HG03521 (cell line): ENCODE measurements around the gene SHPK.

Experiments used
- ATAC-seq: cut with Tn5 transposase; IDR thresholded peaks from one replicate; pipeline ENCODE4 v1.9.1; 2021; ENCODE audit warnings: mild to moderate bottlenecking, moderate library complexity; ENCODE audit not compliant: unreplicated experiment

SHPK gene

DNA sequence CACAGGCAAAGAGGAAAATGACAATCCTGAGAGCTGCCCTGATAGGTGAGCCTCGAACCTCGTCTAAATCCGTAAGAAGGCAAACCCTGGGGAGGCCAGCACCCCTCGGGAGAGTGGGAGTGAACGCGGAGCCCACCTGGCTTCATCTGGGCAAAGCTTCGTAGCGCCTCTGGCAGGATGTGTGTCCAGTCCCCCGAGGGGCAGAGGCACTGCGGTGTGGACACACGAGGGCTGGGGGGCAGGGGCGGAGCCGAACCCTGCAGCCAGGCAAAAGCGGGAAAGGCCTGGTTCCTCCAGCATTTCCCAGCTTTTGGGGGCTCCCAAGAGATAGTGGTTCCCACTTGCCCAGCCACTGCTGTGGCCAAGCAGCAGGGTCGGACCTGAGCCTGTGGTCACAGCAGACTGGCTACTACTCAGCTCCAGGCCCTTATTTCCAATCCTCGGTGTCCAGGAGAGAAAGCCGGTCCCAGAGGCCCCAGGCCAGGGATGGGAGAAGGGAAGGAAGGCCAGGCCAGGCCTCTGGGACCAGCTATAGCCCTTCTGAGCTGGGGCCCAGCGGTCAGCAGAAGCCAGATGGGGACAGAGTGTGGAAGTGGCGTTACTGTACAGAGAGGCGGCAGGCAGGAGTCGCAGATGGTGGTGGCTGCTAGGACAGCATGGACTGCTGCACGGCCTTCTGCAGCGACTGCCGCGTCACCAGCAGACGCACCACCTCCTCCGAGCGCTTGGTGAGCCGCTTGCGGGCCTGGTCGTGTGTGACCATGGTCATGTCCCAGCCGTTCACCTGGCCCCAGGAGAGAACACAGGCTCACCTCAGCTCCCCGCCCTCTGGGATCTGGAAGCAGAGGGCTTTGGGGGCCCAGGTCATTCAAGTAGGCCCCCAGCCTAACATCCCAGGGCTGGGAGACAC, 27.3 kb upstream of the SHPK start:
- no peak for ATAC-seq

DNA sequence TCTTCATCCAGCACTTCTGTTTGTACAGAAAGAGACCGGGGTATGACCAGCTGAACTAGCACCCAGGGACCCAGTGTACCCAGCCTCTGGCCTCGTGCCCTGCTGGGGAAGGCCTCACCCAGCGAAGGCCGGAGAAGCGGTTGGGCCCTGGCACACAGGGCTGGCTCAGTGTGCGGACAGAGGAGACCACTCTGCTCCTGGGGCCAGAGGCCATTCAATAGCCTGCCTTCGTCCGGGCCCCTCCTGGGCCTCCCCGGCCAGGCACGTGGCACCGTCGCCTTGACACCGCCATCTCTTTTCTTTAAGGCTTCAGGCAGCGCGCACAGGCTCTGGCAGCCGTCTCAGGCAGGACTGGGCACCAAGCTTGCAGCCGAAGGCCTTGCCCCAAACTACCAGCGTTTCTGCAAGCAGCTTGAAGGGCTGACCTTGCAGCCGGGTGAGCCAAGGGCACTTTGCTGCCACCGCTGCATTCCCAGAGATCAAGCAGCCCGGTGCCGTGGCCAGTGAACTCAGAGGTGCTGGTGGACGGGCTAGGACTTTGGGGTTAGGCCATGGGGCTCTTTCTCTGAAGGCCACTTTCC, 24.4 kb upstream of the SHPK start:
- ATAC-seq = no peak

DNA sequence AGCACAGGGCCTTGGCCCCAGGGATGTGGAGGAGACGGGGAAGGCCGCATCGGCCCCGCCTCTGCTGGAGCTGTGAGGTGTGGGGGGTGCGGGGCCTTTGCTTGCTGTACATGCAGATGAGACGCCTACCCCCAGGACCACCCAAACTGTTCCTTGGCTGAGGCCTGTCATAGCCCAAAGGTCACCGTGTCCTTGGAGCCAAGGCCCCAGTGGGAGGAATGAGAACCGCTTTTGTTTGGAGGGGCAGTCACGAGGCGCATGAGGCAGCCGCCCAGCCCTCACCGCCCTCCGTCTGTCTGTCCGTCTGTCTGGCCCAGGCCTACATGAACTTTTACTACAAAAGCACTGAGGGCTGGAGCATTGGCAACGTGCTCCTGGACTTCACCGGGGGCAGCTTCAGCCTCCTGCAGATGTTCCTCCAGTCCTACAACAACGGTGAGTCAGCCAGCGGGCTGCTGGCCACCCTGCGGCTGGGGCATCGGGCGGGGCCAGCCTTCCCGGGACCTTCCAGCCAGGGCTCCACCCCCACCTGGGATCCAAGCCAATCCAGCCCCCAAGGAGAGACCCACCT, 23.6 kb upstream of the SHPK start:
- no peak for ATAC-seq

DNA sequence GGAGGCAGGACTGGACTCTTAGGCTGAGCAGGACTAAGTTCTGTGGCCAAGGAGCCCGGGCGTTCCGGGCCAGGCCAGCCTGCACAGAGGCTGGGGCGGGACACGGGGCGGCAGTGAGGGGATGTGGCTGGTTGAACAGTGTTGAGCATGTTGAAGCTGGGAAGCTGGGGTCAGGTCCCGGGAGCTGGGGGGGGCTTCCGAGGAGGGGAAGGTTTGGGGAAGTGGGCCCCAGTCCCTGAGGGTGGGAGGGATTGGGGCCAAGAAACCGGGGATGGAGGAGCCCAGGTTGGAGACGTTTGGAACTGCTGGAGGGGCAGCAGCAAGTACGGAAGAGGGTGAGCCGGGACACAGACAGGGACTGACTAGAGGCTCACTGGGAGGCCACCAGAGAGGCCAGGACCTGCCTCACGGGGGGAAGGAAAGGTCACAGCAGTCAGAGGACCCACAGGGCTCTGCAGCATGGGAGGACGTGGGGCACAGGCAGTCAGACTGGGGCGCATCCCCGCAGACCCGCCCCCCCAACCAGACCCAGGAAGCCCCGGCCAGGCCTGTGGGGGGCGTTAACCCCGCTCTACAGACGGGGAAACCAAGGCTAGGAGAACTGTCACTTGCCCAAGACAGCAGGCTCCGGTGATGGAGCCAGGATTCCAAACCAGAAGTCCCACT, 22.9 kb upstream of the SHPK start:
- ATAC-seq = no peak

DNA sequence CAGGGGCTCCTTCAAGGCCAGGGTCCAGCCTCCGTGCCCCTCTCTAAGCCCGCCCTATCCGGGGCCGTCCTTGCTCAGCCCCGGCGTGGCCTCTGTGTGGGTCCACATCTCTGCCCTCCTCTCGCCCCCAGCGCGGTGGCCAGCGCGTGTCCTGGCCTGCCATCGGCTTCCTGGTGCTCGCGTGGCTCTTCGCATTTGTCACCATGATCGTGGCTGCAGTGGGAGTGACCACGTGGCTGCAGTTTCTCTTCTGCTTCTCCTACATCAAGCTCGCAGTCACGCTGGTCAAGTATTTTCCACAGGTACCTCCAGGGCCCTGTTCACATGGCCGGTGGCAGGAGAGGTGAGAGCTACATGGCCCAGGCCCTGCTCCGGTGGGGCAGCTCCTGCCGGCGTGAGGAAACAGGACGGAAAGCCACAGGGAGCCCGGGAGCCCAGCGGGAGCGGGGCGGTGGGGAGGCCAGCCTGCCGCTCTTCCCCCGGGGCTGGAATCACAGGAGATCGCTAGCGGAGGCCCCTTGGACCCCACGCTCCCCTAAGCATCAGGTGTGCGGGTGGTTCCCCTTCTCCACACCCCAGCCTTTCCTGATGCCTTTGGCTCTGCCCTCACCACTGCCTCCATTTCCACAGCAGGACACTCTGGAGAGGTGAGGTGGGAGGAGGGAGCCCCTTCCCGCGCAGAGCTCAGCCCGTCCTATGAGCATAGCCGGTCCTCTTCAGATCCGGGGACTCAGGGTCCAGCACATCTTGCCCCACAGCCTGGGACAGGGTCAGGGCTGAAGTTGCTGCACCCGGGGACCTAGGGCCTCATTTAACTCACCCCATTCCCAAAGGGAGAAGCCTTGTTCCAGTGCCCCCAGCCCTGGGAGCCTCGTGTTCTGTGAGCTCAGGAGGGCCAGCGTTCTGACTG, 22.1 kb upstream of the SHPK start:
- no peak for ATAC-seq

DNA sequence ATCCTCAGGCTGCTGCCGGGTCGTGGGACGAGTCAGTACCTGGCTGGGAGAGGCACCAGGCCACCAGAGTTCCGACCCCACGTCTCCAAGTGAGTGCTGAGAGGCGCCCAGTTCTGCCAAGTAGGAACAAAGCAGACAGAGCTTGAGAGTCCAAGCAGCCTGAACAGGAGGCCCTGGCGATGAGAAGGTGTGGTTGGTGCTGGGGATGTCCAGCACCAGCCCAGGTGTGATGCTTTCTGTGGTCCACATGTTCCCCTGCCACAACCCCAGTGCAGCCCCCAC, 21.5 kb upstream of the SHPK start:
- ATAC-seq = no peak

DNA sequence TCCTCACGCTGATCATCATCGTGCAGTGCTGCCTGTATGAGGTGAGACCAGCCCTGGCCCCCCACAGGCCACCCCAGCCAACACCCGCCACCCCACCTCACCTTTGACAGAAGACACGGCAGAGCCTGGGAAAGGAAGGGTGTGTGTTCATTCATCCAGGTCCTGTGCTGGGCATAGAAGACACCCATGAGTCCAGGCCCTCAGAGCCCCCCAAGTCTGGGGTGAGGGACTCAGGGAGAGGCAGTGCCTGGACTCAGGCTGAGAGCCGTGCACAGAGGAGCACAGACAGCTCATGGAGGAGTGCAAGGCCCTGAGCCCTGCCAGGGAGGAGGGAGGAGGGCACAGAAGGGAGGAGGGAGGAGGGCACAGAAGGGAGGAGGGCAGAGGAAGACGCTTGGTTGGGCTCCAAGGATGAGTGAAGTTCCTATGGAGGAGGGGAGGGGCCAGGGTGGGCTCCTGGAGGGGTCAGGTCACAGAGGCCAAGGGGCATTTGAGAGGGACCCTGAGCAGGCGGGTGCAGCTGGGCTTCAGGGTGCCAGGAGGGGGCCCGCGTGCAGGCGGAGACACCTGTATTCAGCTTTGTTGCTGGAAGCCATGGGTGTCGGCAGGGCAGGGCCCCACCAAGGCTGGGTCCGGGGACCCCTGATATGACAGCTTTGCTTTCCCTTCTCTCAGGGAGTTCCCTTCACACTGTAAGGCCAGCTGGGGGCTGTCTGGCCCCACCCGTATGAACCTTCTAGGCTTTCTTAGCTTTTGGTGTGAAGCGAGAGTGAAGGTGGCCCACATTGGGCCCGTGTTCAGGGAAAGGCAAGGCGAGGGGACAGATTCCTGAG, 20.9 kb upstream of the SHPK start:
- ATAC-seq = no peak

DNA sequence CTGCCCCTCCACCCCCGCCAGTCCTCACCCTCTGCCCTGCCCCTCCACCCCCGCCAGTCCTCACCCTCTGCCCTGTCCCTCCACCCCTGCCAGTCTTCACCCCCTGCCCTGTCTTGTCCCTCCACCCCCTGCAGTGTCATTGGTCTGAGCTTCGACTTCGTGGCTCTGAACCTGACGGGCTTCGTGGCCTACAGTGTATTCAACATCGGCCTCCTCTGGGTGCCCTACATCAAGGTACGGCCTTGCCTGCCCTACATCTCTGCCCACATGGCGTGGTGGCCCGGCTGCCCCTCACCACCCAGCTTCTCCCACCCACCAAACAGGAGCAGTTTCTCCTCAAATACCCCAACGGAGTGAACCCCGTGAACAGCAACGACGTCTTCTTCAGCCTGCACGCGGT, 20.3 kb upstream of the SHPK start:
- ATAC-seq = no peak

DNA sequence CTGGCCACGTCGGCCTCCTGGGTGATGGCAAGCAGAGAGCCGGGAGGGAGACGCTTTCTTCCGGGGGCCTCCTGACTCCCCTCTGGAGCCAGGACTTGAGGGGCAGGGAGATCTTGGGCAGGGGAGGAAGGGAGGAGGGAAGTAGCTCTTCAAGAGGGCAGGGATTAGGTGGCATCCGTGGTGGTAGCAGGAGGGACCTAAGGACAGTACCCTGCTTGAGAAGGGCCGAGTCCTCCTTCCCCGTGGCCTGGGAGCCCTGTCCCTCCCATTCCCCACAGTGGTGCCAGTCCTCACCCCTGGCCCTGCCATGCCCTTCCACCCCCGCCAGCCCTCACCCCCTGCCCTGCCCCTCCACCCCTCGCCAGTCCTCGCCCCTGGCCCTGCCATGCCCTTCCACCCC, 19.7 kb upstream of the SHPK start:
- no peak for ATAC-seq

DNA sequence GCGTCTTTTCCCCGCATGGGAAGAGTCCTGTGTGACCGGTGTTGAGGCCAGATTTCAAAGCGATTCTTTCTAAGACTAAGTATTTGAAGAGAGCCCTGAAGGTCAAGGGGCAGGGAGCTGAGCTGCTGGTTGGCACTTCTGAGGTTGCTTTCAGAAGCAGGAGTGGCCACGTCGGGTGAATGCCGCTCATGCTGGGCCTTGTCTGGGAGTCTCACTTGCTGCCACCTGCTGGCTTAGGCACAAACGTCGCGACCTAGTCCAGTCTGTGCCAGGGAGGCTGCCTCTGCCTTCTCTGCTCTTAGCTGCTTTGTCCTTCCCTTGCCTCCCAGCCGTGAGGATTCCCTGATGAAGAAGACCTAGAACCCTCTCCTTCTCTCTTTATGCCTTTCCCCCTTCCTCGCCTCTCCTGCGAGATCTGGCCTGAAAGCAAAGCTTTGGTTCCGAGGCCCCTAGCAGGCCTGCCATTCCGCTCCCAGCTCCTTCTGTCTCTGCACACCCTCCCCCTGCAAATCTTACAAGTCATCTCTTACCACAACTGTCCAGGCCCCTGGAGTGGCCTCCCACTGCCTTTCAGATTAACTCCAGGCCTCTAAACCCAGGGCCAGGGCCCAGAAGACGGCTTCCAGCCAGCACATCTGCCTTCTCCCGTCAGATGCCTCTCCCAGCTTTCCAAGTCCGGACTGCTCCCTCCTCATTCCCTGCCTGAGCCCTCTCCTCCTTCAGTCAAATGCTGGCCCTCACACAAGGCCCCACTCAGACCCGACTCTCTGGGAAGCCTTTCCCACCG, 11.9 kb upstream of the SHPK start:
- ATAC-seq = no peak

DNA sequence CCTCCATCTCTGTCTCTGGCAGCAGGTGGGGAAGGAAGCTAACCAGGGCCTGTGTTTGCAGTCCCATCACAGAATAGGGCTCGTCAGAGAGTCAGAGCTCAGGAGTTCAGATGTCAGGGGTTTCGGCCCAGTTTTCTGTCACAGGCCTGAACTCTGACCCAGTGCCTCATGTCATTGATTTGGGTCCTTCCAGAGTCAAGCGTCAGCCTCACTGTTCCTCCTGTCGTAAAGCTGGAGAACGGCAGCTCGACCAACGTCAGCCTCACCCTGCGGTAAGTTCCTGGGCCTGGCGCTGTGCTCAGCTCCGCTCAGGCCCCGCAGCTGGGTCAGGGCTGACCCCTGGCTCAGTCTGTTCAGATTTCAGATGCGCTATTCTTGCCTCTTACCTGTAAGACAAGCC, 11.2 kb upstream of the SHPK start:
- ATAC-seq = no peak

DNA sequence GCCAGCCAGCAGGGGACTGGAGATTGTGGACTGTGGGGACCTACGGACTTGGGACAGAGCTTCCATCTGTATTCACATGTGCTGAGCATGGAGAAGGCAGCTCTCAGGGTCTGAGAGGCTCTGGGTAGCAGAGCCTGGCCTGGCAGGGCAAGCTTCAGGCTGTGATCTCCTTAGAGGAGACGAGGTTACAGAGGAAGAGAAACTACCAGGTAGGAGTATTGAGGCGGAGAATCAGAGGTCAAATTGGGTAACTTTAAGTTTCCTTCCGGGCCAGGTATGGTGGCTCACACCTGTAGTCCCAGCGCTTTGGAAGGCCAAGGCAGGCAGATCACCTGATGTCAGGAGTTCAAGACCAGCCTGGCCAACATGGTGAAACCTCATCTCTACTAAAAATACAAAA, 9.3 kb upstream of the SHPK start:
- no peak for ATAC-seq

DNA sequence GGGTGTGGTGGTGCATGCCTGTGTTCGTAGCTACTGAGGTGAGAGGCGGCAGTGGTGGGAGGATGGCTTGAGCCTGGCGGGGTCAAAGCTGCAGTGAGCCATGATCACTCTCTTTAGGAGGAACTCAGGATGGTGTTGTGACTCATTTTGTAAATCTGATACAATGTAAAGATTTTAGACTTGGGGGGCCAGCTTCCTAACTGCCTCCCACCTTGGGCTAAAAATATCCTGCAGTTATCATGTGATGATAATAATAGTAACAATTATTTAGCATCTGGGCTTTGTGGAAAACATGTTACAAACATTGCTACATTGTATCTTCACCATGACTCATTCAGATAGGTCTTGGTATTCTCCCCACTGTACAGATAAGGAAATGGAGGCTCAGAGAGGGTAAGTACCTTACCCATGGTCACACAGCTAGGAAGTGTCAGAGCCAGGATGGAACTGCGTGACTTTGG, 7.9 kb upstream of the SHPK start:
- ATAC-seq = no peak

DNA sequence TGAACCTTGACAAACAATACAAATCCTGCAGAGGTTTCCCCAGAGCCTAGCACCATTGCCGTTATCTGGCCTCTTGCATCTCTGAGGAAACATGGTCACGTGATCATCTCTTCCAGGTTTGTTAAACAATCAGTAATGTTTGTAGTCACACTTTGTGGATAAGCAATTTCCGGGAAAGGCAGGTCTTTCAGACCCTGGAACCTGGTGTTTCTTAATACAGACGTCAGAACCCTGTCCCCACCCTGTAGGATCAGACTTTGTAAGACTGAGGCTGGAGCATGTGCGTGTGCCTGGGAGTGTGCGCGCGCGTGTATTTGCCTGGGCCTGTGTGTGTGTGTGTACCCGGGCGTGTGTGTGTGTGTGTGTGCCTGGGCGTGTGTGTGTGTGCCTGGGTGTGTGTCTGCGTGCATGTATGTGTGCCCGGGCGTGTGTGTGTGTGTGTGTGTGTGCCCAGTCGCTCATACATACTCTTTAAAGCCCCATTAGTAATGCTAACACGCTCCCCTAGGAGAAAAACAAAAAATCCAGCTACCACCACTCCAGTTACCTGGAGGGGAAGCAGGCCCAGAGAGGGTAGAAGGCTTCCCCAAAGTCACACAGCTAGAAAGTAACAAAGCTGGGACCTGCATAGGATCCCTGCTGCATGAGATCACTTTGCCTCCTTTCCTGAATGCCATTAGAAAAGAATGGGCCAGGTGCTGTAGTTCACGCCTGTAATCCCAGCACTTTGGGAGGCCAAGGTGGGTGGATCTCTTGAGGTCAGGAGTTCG, 5.9 kb upstream of the SHPK start:
- ATAC-seq = no peak

DNA sequence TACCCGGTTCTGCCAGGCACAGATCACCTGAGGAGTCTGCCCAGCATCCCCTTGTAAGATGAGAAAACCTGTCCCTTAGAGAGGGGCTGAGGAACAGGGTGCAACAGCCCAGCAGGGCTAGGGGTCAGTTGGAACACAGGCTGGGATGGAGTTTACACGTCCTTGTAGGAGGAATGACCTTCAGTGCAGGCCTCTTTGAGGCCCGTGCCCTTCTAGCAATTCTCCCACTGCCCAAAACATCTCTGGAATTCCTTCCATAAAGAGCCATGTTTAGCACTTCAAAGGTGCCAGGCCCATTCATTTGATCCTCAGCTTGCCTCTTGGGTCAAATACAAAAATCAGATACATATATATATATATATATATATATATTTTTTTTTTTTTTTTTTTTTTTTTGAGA, 5.0 kb upstream of the SHPK start:
- ATAC-seq = no peak

DNA sequence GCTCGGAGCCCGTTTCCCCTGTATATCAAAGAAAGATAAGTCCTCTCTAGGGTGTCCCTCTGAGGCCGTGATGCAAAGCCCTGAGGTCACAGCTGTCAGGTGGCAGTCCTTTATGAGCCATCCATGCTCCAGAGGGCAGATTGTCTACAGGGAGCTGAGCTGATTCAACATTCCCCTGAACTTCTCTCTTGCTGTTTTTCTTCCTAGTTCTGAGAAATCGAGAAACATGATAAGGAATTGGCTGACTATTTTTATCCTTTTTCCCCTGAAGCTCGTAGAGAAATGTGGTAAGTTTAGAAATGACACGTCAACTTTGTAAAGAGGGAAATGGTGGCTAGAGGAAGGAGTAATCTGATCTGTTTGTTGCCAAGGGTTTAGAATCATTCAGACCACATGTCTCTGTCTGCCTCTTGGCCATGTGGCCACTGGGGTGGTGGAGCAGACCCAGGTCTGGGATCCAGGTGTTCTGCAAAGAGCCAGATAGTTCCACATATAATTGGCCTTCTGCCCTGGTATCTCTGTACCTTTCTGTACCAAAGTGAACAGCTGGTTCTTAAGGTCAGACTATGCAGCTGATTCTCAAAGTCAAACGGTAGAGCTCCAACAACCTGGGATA, 4.0 kb upstream of the SHPK start:
- ATAC-seq = no peak

DNA sequence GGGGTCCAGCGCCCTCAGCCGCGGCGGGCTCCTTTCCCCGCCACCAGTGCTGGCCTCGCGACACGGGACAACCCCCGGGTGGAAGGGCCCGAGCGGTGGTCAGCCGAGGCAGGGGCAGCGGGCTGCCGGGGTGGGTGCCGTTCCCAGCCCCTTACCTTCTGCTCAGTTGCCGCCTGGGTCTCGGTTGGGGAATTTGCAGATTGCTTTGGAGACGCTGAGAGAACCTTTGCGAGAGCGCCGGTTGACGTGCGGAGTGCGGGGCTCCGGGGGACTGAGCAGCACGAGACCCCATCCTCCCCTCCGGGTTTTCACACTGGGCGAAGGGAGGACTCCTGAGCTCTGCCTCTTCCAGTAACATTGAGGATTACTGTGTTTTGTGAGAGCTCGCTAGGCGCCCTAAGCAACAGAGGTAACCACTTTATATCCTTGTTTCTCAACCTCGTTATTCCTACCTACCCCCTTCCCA, 891 bp upstream of the SHPK start:
- peak; percentile 2 for ATAC-seq
